Natural killer cell (primary cell): ENCODE measurements around the gene TBL1XR1. TPM values are rescaled to one million over a fixed set of nuclear protein-coding genes. Genes with fewer than 3 reads are reported as not detected.

Experiments
- ATAC-seq, 3 donors: fragments of 150-1000 bp in 2 of 3; fragments of 200-7000 bp in 1 of 3; cut with Tn5 transposase; 1 replicate in 1 of 3; 2 replicates in 2 of 3; pipeline ENCODE4 v1.10.0; 2021; ENCODE audit warnings: mild to moderate bottlenecking in 2 of 3, moderate library complexity in 2 of 3
- DNase-seq, 2 donors: peaks; one replicate each; pipeline versions ENCODE4 v3.0.0 to v3.0.0-alpha.2; 2013 to 2021; ENCODE audit warnings: mixed read lengths in 1 of 2
- H3K27ac ChIP-seq: one replicate; pipeline ENCODE4 v1.5.1; 2013; ENCODE audit warnings: mild to moderate bottlenecking, low read length
- H3K27me3 ChIP-seq: one replicate; pipeline ENCODE4 v1.6.1; 2013; ENCODE audit warnings: low read length; ENCODE audit not compliant: control insufficient read depth, insufficient read depth
- H3K36me3 ChIP-seq: one replicate; pipeline ENCODE4 v1.6.1; 2013; ENCODE audit warnings: low read length; ENCODE audit not compliant: control insufficient read depth, insufficient read depth
- H3K4me1 ChIP-seq: one replicate; pipeline ENCODE4 v1.6.1; 2013; ENCODE audit warnings: low read length; ENCODE audit not compliant: control insufficient read depth, insufficient read depth
- H3K4me3 ChIP-seq: one replicate; pipeline ENCODE4 v1.5.1; 2013; ENCODE audit warnings: low read length
- H3K9me3 ChIP-seq: one replicate; pipeline ENCODE4 v1.6.1; 2013; ENCODE audit warnings: low read length; ENCODE audit not compliant: control insufficient read depth, insufficient read depth
- H3K27ac Mint-ChIP-seq, 2 donors: one replicate each; pipeline ENCODE4 v1.8.0; 2022; ENCODE audit warnings: mild to moderate bottlenecking in 2 of 2, mixed read lengths in 2 of 2, moderate library complexity in 1 of 2
- H3K27me3 Mint-ChIP-seq, 2 donors: one replicate each; pipeline ENCODE4 v1.8.0; 2022; ENCODE audit warnings: low read depth in 2 of 2, mixed read lengths in 2 of 2
- H3K36me3 Mint-ChIP-seq: one replicate; pipeline ENCODE4 v1.8.0; 2022; ENCODE audit warnings: mixed read lengths
- H3K4me1 Mint-ChIP-seq, 2 donors: one replicate each; pipeline ENCODE4 v1.8.0; 2022; ENCODE audit warnings: mixed read lengths in 2 of 2
- H3K4me3 Mint-ChIP-seq: one replicate; pipeline ENCODE4 v1.8.0; 2022; ENCODE audit warnings: mild to moderate bottlenecking, moderate library complexity, mixed read lengths
- H3K9me3 Mint-ChIP-seq, 2 donors: one replicate each; pipeline ENCODE4 v1.8.0; 2022; ENCODE audit warnings: mixed read lengths in 2 of 2
- WGBS: methylation state at CpG from one replicate; pipeline ENCODE4 v1.1.7; 2013; ENCODE audit warnings: missing lambda C conversion rate; ENCODE audit not compliant: insufficient coverage; 5-methylcytosine and 5-hydroxymethylcytosine counted together
- intact Hi-C: fragments of 100-400 bp; cut with micrococcal nuclease; formaldehyde crosslinking; loops from one replicate; pipeline ENCODE4 v1.14.2; 2022
- total RNA-seq, 4 donors: library from RNA; stranded (reverse); fragments of 120-200 nt in 1 of 4; gene quantifications; one replicate each; pipeline versions ENCODE4 v1.2.3 to v1.2.4, GENCODE V29; 2013 to 2022
- TF ChIP-seq, protein P1 (sequence below): fragments of 200-600 bp; IDR thresholded peaks from one replicate; pipeline ENCODE4 v1.8.0; 2022; ENCODE audit warnings: antibody characterized with exemption

Gene TBL1XR1
- total RNA-seq, 3 donors from 2014 or later (not counting 1 experiment from before 2014, with no cell fraction given): 74.6 to 118 (median 81.7) TPM

DNA sequence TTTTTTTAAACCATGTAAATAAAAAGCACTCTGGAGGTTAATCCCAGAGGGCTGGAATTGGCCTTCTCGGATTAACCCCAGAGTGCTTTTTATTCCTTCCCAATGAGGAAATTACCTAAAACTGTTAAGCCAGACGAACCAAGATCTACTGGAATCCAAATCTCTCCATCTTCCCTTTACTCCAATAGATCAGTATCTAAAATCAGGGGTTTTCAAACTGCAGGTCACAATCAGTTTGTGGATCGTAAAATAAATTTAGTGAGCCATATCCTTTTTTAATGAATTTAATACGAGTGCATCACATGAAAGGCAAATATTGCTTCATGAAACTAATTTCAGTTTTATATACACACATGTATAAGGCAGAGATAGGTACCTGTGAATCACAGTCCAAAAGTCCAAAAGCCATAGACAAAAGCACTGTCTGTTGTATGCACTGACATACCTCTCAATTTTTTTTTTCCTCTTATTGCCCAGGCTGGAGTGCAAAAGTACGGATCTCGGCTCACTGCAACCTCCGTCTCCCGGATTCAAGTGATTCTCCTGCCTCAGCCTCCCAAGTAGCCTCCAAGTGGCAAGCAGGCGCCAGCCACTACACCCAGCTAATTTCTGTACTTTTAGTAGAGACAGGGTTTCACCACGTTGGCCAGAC lies 61.3 kb downstream of the TBL1XR1 start:
- Histone ChIP-seq H3K27ac (no peak overlapping the region), H3K36me3 (no peaks in the 10 kb centered on the region), H3K27me3 (no peaks in the 10 kb centered on the region), H3K9me3 (no peaks in the 10 kb centered on the region), H3K4me1 (peaks cover 19% of the 10 kb centered on the region), H3K4me3 (no peak overlapping the region)
- TF ChIP-seq, protein P1, sequence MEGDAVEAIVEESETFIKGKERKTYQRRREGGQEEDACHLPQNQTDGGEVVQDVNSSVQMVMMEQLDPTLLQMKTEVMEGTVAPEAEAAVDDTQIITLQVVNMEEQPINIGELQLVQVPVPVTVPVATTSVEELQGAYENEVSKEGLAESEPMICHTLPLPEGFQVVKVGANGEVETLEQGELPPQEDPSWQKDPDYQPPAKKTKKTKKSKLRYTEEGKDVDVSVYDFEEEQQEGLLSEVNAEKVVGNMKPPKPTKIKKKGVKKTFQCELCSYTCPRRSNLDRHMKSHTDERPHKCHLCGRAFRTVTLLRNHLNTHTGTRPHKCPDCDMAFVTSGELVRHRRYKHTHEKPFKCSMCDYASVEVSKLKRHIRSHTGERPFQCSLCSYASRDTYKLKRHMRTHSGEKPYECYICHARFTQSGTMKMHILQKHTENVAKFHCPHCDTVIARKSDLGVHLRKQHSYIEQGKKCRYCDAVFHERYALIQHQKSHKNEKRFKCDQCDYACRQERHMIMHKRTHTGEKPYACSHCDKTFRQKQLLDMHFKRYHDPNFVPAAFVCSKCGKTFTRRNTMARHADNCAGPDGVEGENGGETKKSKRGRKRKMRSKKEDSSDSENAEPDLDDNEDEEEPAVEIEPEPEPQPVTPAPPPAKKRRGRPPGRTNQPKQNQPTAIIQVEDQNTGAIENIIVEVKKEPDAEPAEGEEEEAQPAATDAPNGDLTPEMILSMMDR: no peak
- Mint-ChIP-seq H3K4me3 (no peak overlapping the region), H3K9me3 (no peaks in the 10 kb centered on the region), H3K36me3 (no peaks in the 10 kb centered on the region), H3K27ac (peak overlapping the region in 1 of 2 donors; percentile 50), H3K27me3 (no peaks in the 10 kb centered on the region), H3K4me1 (peaks cover 66 to 72% of the 10 kb centered on the region in 2 donors)
- no peak for DNase-seq
- intact Hi-C loops: no loop called here
- 93% methylated on average over 10 of the region's 10 CpGs for WGBS
- ATAC-seq: no peak

DNA sequence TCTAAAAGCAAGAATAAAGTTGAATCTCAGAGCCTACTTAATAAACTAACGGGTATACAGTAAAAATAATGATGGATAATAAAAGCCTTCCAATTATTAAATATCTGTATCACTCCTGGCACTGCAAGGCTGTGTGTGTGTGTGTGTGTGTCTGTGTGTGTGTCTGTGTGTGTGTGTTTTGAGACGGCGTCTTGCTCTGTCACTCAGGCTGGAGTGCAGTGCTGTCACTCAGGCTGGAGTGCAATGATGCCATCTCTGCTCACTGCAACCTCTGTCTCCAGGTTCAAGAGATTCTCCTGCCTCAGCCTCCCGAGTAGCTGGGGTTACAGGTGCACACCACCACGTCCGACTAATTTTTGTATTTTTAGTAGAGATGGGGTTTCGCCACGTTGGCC lies 62.5 kb downstream of the TBL1XR1 start:
- ATAC-seq (no peak), DNase-seq (no peak)
- Histone ChIP-seq H3K4me1 (peaks cover 19% of the 10 kb centered on the region), H3K27me3 (no peaks in the 10 kb centered on the region), H3K27ac (no peak overlapping the region), H3K36me3 (no peaks in the 10 kb centered on the region), H3K4me3 (no peak overlapping the region), H3K9me3 (no peaks in the 10 kb centered on the region)
- no peaks in the 10 kb centered on the region for H3K27me3 Mint-ChIP-seq
- intact Hi-C loops: no loop called here
- H3K4me1 Mint-ChIP-seq: peaks cover 75 to 76% of the 10 kb centered on the region in 2 donors
- 83% methylated on average over 7 of the region's 8 CpGs for WGBS
- H3K27ac Mint-ChIP-seq: peak overlapping the region; percentile 8 to 11
- no peaks in the 10 kb centered on the region for H3K9me3 Mint-ChIP-seq
- TF ChIP-seq, protein P1: no peak
- no peaks in the 10 kb centered on the region for H3K36me3 Mint-ChIP-seq
- H3K4me3 Mint-ChIP-seq: no peak overlapping the region

DNA sequence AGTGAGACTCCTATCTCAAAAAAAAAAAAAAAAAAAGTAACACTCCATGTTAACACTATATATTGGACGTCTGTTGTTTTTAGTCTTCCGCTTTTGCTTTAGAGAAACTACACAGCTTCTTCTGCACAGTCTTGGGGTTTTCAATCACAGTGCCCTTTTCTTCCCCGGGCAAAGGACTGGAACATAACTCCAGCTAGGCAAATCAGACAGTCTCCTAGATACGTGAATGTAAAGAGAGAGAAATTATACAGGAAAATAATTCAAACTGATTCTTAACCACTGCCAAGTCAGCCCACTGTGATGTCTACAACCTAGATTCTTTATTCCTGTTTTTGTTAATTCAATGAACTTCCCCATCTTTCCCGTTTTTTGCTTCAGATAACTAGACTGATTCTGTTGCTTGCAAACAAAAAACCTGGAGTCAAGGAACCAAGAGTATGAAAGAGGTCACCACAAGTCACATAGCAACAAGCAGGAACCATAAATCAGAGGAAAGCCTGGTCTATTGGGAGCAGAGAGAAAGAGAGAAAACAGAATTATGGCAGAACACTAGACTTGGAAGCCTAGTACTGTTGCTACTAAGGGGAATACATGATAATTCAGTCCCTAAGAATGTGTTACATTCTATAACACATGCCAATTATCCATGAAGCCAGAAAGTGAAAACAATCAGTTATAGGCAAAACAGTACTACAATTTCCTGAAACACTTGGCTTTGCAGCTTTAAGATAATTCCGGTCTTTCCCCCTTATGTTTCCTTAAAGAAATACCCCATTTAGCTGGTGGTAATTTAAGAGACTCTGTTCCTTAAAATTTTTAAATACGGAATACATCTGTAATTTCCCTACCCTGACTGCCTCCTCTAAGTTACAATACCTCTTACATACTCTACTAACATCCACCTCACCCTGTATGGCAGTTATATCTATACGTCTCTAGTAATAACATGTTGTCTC lies 63.1 kb downstream of the TBL1XR1 start:
- no peak for DNase-seq

More for the DNA sequence above, 63.1 kb downstream of the TBL1XR1 start:
- TF ChIP-seq, protein P1: no peak
- Mint-ChIP-seq H3K27ac (peak overlapping the region; percentile 8 to 11), H3K36me3 (no peaks in the 10 kb centered on the region), H3K4me1 (peaks cover 68 to 72% of the 10 kb centered on the region in 2 donors), H3K9me3 (no peaks in the 10 kb centered on the region), H3K4me3 (peak overlapping the region; percentile 4), H3K27me3 (no peaks in the 10 kb centered on the region)
- no peak for ATAC-seq
- intact Hi-C loops: no loop called here
- Histone ChIP-seq H3K4me3 (no peak overlapping the region), H3K36me3 (no peaks in the 10 kb centered on the region), H3K4me1 (peaks cover 16% of the 10 kb centered on the region), H3K27ac (no peak overlapping the region), H3K27me3 (no peaks in the 10 kb centered on the region), H3K9me3 (no peaks in the 10 kb centered on the region)
- 47% methylated on average over 5 of the region's 8 CpGs for WGBS
